Thoracic aorta (tissue), 2 donors: Measurements from ENCODE around the gene SARS1. TPM values are rescaled to one million over a fixed set of nuclear protein-coding genes. Genes with fewer than 3 reads are reported as not detected.
"Not testable (repeated sequence)": the region's sequence is repeated elsewhere in the genome, so short reads cannot be mapped to it uniquely, and the experiment has no call there.

Experiments
- ATAC-seq: fragments of 150-250 bp; one replicate; pipeline ENCODE4 v1.8.0; 2017; ENCODE audit warnings: low read depth; ENCODE audit not compliant: insufficient number of reproducible peaks, low FRiP score
- DNase-seq: peaks from one replicate; pipeline ENCODE4 v3.0.0-alpha.2; 2020; ENCODE audit warnings: low spot score
- H3K27ac ChIP-seq, 2 donors: fragments of 200-600 bp; sonication (generic); 1 replicate in 1 of 2; 2 replicates in 1 of 2; pipeline ENCODE4 v1.5.1; 2016; ENCODE audit warnings: mild to moderate bottlenecking in 2 of 2, moderate library complexity in 2 of 2
- H3K27me3 ChIP-seq: fragments of 200-600 bp; sonication (generic); replicated peaks from 2 replicates; pipeline ENCODE4 v1.6.0; 2016; ENCODE audit warnings: mild to moderate bottlenecking; ENCODE audit not compliant: insufficient read depth
- H3K36me3 ChIP-seq: fragments of 200-600 bp; sonication (generic); one replicate; pipeline ENCODE4 v1.5.1; 2016
- H3K4me1 ChIP-seq, 2 donors: fragments of 200-600 bp; sonication (generic); 1 replicate in 1 of 2; 2 replicates in 1 of 2; pipeline versions ENCODE4 v1.5.1 to v1.6.0; 2016; ENCODE audit warnings: low read depth in 2 of 2, mild to moderate bottlenecking in 1 of 2; ENCODE audit not compliant: control insufficient read depth in 1 of 2
- H3K4me3 ChIP-seq: fragments of 200-600 bp; sonication (generic); 2 replicates; pipeline ENCODE4 v1.5.1; 2016; ENCODE audit warnings: mild to moderate bottlenecking
- H3K9me3 ChIP-seq: fragments of 200-600 bp; sonication (generic); 2 replicates; pipeline ENCODE4 v1.5.1; 2016
- CTCF ChIP-seq: fragments of 200-600 bp; sonication (generic); IDR thresholded peaks from one replicate; pipeline ENCODE4 v1.5.1; 2019; ENCODE audit warnings: antibody characterized with exemption
- total RNA-seq, 2 donors: library from RNA; depleted of rRNA; stranded (reverse); fragments of >200 nt; gene quantifications; one replicate each; pipeline versions ENCODE4 v1.1.0 to v1.2.3, GENCODE V29; 2016

Gene SARS1
- total RNA-seq, 2 donors from 2014 or later: 122 to 137 TPM

DNA sequence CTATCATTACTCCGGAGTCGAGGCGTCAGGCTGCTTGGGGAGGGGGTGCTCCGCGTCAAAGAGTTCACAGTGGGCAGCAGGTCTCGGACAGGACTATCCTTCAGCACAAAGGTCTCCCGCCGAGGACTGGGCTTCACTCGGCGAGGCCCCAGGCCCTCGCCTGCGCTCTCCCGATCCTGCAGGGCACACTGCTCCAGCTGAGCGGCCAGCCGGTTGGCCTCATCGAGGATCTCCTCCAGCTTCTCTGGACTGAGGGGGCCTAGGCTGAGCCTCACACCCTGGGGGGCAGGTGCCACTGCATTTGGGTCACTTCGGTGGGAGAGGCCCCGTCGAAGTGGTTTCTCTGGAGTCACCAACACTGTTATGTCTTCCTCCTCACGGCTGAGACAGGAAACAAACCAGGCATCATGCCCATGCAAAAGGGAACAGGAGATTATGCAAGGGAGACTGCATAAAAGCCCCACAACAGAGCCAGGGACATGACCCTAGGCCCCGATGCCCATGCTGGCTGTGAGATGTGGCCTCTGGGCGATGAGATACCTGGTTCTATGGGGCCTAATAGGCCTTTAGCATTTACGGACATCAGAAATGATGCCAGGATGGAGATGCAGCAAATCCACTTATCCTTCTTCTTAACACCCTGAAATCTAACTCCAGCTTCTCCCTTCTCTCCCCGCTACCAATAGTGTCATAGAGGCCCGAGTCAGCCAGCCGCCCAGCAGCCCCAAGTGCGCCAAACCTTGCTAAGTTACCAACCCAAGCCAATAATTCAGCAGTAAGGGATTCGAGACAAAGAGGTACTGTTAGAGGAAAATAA is 68.2 kb downstream of the SARS1 start:
- no peaks in the 10 kb centered on the region for H3K36me3 ChIP-seq
- DNase-seq: no peak
- H3K27me3 ChIP-seq: no peaks in the 10 kb centered on the region
- H3K27ac ChIP-seq: peak overlapping the region; percentile 21 to 84
- H3K4me3 ChIP-seq: peak overlapping the region; percentile 80
- no peak for ATAC-seq
- no peaks in the 10 kb centered on the region for H3K9me3 ChIP-seq
- TF ChIP-seq CTCF: no peak
- peaks cover 12 to 35% of the 10 kb centered on the region in 2 donors for H3K4me1 ChIP-seq

DNA sequence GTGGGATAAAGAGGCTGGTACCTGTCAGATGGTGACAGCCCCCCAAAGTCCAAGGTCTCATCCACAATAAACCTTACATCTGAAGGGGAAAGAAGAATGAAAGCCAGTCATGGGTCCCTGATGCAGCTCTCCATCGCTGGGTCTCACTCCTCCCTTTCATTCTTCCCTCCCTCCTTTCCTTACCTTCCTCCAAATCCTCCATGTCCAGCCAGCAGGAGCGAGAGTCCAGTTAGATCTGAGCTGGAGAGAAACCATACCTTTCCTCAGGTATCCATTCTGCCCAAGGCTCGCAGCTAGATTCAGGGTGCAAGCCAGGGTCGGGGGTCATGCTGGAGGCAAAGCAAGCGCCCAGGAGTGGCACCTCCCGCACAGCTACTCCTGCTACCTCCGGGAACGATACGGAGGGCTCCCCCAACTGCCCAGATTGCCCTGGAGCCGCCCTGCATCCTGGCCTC is 68.8 kb downstream of the SARS1 start:
- ATAC-seq (no peak), DNase-seq (no peak)
- Histone ChIP-seq H3K4me3 (peak overlapping the region; percentile 80), H3K27ac (peak overlapping the region; percentile 54 to 84), H3K36me3 (no peaks in the 10 kb centered on the region), H3K27me3 (no peaks in the 10 kb centered on the region), H3K9me3 (no peaks in the 10 kb centered on the region), H3K4me1 (peaks cover 12 to 28% of the 10 kb centered on the region in 2 donors)
- no peak for TF ChIP-seq CTCF

DNA sequence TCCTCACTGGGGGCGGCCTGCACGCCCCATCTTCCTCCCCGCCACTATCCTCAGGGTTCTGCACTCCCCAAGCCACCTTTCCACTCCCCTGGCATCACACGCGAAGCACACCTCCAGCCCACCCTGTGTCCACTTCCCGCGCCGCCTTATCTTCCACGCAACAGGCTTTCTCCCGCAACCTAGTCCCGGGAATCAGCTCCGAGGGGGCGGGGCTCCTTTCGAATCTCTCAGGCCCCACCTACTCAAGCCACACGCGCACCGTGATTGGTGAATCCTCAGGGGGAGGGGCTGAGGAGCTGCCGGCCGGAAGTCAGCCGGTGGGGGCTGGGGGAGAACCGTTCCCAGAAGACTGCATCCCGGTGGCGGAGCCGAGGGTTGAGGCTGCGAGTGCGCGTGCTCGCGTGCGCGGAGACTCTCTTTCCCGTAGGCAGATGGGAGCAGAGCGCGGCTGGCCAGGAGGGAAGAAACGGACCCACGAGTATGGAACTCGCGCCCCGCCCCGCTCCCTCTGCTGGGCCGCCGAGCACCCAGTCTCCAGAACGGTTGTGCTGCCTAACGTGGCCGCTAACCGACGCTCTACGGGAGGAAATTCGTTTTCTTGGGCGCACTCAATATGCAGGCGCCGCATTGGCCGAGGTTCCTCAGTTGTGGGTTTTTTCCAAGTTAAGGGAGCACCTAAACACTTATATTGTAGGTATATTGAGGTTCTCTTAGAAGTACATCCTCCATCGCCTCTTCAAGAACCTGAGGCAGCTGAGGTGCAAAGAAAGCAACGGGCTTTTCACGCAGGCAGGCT is 69.4 kb downstream of the SARS1 start, which contains the start of gene PSRC1:
Gene PSRC1 (minus strand): TSS at position 194 of the 796 bp plus-strand sequence.
- H3K4me1 ChIP-seq: peaks cover 12 to 25% of the 10 kb centered on the region in 2 donors
- DNase-seq: peak; percentile 88

GRCh38 chr1:109283748-109284600 is 70.3 kb downstream of the SARS1 start:
- H3K27me3 ChIP-seq: no peaks in the 10 kb centered on the region
- no peaks in the 10 kb centered on the region for H3K9me3 ChIP-seq
- H3K36me3 ChIP-seq: no peaks in the 10 kb centered on the region
- H3K4me1 ChIP-seq: peaks cover 12 to 25% of the 10 kb centered on the region in 2 donors
- TF ChIP-seq CTCF: no peak
- H3K27ac ChIP-seq: peak overlapping the region; percentile 84 to 93
- DNase-seq: no peak
- peak overlapping the region; percentile 80 for H3K4me3 ChIP-seq
- no peak for ATAC-seq

More for the DNA sequence above, 69.4 kb downstream of the SARS1 start, which contains the start of gene PSRC1:
- no peaks in the 10 kb centered on the region for H3K36me3 ChIP-seq
- TF ChIP-seq CTCF: peak; percentile 62
- peak within 1 kb of the TSS; percentile 80 for H3K4me3 ChIP-seq
- H3K9me3 ChIP-seq: no peaks in the 10 kb centered on the region
- peak; percentile 97 for ATAC-seq
- peak within 1 kb of the TSS; percentile 84 to 93 for H3K27ac ChIP-seq
- no peaks in the 10 kb centered on the region for H3K27me3 ChIP-seq

GRCh38 chr1:109286762-109287161 is 73.0 kb downstream of the SARS1 start:
- ATAC-seq, H3K4me3 ChIP-seq, H3K9me3 ChIP-seq, H3K27me3 ChIP-seq, H3K27ac ChIP-seq, DNase-seq, H3K36me3 ChIP-seq: not testable (repeated sequence)
- H3K4me1 ChIP-seq: peaks cover 9 to 20% of the 10 kb centered on the region in 2 donors
